ENCODE measurements around the gene SKP1. TPM values are rescaled to one million over a fixed set of nuclear protein-coding genes. Genes with fewer than 3 reads are reported as not detected.

Gene SKP1
- total and polyA plus RNA-seq, 2 donors = 332 to 387 TPM

- H3K4me3 ChIP-seq (ENCODE audit: low read length in 2 of 2) = no peak overlapping the region
- 95% methylated on average over 4 of the region's 4 CpGs for WGBS
- H3K27ac ChIP-seq (ENCODE audit: low read depth in 1 of 2, low read length in 1 of 2) = peak overlapping the region; percentile 46 to 70
- no peaks in the 10 kb centered on the region for H3K27me3 ChIP-seq (ENCODE audit: control insufficient read depth in 2 of 2, insufficient read depth in 1 of 2, low read length in 1 of 2)
- H3K9me3 ChIP-seq (ENCODE audit: control insufficient read depth in 2 of 2, insufficient read depth in 1 of 2, low read length in 1 of 2) = no peaks in the 10 kb centered on the region
- H3K36me3 ChIP-seq (ENCODE audit: control insufficient read depth in 2 of 2, insufficient read depth in 2 of 2, low read length in 1 of 2) = peaks cover 64 to 94% of the 10 kb centered on the region in 2 donors
- DNase-seq (ENCODE audit: low read depth in 6 of 9, low spot score in 9 of 9) = peak in 3 of 9 donors; percentile 37 to 65 (median 38)
- H3K4me1 ChIP-seq (ENCODE audit: control insufficient read depth in 2 of 2, insufficient read depth in 2 of 2, low read length in 2 of 2) = peaks cover 0 to 77% of the 10 kb centered on the region in 2 donors
Observed at GRCh38 chr5:134146651-134147518, 29.9 kb downstream of the SKP1 start.

- Histone ChIP-seq H3K4me3 (ENCODE audit: low read length in 2 of 2) (no peak overlapping the region), H3K27me3 (ENCODE audit: control insufficient read depth in 2 of 2, insufficient read depth in 1 of 2, low read length in 1 of 2) (no peaks in the 10 kb centered on the region), H3K9me3 (ENCODE audit: control insufficient read depth in 2 of 2, insufficient read depth in 1 of 2, low read length in 1 of 2) (no peaks in the 10 kb centered on the region), H3K27ac (ENCODE audit: low read depth in 1 of 2, low read length in 1 of 2) (peak overlapping the region; percentile 70 to 71), H3K4me1 (ENCODE audit: control insufficient read depth in 2 of 2, insufficient read depth in 2 of 2, low read length in 2 of 2) (peaks cover 0 to 80% of the 10 kb centered on the region in 2 donors), H3K36me3 (ENCODE audit: control insufficient read depth in 2 of 2, insufficient read depth in 2 of 2, low read length in 1 of 2) (peaks cover 67 to 94% of the 10 kb centered on the region in 2 donors)
- peak in 6 of 9 donors; percentile 69 to 89 (median 82) for DNase-seq (ENCODE audit: low read depth in 6 of 9, low spot score in 9 of 9)
- 94% methylated on average over 13 of the region's 13 CpGs for WGBS
Observed at GRCh38 chr5:134145779-134146581, 30.8 kb downstream of the SKP1 start.

DNA sequence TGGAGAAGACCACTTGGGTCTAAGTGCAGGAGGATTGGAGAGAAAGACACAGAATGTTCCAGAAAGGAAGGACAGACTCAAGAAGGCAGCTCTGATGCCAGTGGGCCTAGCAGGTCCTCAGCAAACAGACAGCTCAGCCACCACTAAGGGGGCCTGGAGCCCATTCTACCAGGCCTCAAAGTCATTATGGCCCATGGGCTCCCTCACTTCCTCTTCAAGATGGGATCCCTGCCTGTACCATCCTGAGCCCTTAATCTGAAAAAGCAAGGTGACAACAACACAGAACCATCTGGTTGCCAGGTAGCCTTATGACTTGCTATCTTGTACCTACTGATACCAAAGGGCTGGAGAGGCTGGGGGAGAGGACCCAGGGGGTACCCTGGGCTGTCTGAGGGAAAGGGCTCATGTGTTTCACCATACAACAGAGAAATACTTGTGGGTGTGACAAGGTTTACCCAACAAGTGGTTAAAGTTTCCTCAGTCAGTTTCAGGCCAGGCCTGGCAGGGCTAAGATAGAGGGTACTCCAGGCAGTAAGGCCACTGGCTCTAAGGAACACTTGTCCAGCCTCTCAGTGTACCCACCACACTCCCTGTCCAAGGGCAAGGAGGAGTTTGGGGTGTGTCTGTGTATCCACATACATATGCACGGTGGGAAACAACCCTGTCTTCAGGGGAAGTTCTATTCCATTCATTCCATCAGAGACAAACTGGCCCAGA, 31.6 kb downstream of the SKP1 start:
- Histone ChIP-seq H3K27me3 (ENCODE audit: control insufficient read depth in 2 of 2, insufficient read depth in 1 of 2, low read length in 1 of 2) (no peaks in the 10 kb centered on the region), H3K9me3 (ENCODE audit: control insufficient read depth in 2 of 2, insufficient read depth in 1 of 2, low read length in 1 of 2) (no peaks in the 10 kb centered on the region), H3K27ac (ENCODE audit: low read depth in 1 of 2, low read length in 1 of 2) (peak overlapping the region; percentile 70 to 71), H3K4me3 (ENCODE audit: low read length in 2 of 2) (no peak overlapping the region), H3K36me3 (ENCODE audit: control insufficient read depth in 2 of 2, insufficient read depth in 2 of 2, low read length in 1 of 2) (peaks cover 73 to 94% of the 10 kb centered on the region in 2 donors), H3K4me1 (ENCODE audit: control insufficient read depth in 2 of 2, insufficient read depth in 2 of 2, low read length in 2 of 2) (peaks cover 0 to 80% of the 10 kb centered on the region in 2 donors)
- whole genome bisulfite sequencing = 84% methylated on average over 1 of the region's 1 CpG
- peak in 3 of 9 donors; percentile 20 to 56 (median 34) for DNase-seq (ENCODE audit: low read depth in 6 of 9, low spot score in 9 of 9)

- DNase-seq (ENCODE audit: low read depth in 6 of 9, low spot score in 9 of 9) = peak in 3 of 9 donors; percentile 9 to 32 (median 13)
- H3K27me3 ChIP-seq (ENCODE audit: control insufficient read depth in 2 of 2, insufficient read depth in 1 of 2, low read length in 1 of 2) = no peaks in the 10 kb centered on the region
- H3K4me3 ChIP-seq (ENCODE audit: low read length in 2 of 2) = no peak overlapping the region
- peaks cover 83 to 95% of the 10 kb centered on the region in 2 donors for H3K36me3 ChIP-seq (ENCODE audit: control insufficient read depth in 2 of 2, insufficient read depth in 2 of 2, low read length in 1 of 2)
- peak overlapping the region; percentile 56 to 70 for H3K27ac ChIP-seq (ENCODE audit: low read depth in 1 of 2, low read length in 1 of 2)
- 96% methylated on average over 10 of the region's 10 CpGs for WGBS
- H3K4me1 ChIP-seq (ENCODE audit: control insufficient read depth in 2 of 2, insufficient read depth in 2 of 2, low read length in 2 of 2) = peaks cover 4 to 80% of the 10 kb centered on the region in 2 donors
- H3K9me3 ChIP-seq (ENCODE audit: control insufficient read depth in 2 of 2, insufficient read depth in 1 of 2, low read length in 1 of 2) = peaks cover 0 to 3% of the 10 kb centered on the region in 2 donors
Observed at GRCh38 chr5:134143944-134144941, 32.5 kb downstream of the SKP1 start.

DNA sequence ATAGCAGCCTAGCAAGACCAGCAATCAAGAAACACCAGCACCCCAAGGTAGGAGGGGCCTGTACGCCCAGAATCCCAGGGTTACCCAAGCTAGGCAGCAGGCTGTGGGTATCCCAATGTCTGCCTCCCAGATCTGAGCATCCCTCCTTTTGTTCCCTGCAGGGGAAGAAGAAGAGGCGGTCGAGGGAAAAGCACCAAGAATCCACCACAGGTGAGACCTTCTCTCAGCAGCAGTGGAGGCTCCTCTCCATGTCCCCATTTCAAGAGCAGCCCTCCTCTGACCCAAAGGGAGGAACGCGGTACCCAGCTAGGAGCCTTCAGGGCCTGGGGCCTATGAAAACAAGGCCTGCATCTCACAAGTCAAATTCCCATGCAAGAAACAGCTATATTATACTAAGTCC, 33.3 kb downstream of the SKP1 start:
- Histone ChIP-seq H3K27ac (ENCODE audit: low read depth in 1 of 2, low read length in 1 of 2) (peak overlapping the region; percentile 46 to 70), H3K4me3 (ENCODE audit: low read length in 2 of 2) (no peak overlapping the region), H3K4me1 (ENCODE audit: control insufficient read depth in 2 of 2, insufficient read depth in 2 of 2, low read length in 2 of 2) (peaks cover 5 to 88% of the 10 kb centered on the region in 2 donors), H3K27me3 (ENCODE audit: control insufficient read depth in 2 of 2, insufficient read depth in 1 of 2, low read length in 1 of 2) (no peaks in the 10 kb centered on the region), H3K9me3 (ENCODE audit: control insufficient read depth in 2 of 2, insufficient read depth in 1 of 2, low read length in 1 of 2) (peaks cover 0 to 4% of the 10 kb centered on the region in 2 donors), H3K36me3 (ENCODE audit: control insufficient read depth in 2 of 2, insufficient read depth in 2 of 2, low read length in 1 of 2) (peaks cover 91 to 98% of the 10 kb centered on the region in 2 donors)
- 98% methylated on average over 5 of the region's 5 CpGs for WGBS
- no peak for DNase-seq (ENCODE audit: low read depth in 6 of 9, low spot score in 9 of 9)

- WGBS = 98% methylated on average over 12 of the region's 12 CpGs
- Histone ChIP-seq H3K4me3 (ENCODE audit: low read length in 2 of 2) (no peak overlapping the region), H3K36me3 (ENCODE audit: control insufficient read depth in 2 of 2, insufficient read depth in 2 of 2, low read length in 1 of 2) (peaks cover 97 to 100% of the 10 kb centered on the region in 2 donors), H3K27ac (ENCODE audit: low read depth in 1 of 2, low read length in 1 of 2) (peak overlapping the region; percentile 53 to 70), H3K4me1 (ENCODE audit: control insufficient read depth in 2 of 2, insufficient read depth in 2 of 2, low read length in 2 of 2) (peaks cover 11 to 94% of the 10 kb centered on the region in 2 donors), H3K27me3 (ENCODE audit: control insufficient read depth in 2 of 2, insufficient read depth in 1 of 2, low read length in 1 of 2) (no peaks in the 10 kb centered on the region), H3K9me3 (ENCODE audit: control insufficient read depth in 2 of 2, insufficient read depth in 1 of 2, low read length in 1 of 2) (peaks cover 0 to 4% of the 10 kb centered on the region in 2 donors)
- DNase-seq (ENCODE audit: low read depth in 6 of 9, low spot score in 9 of 9) = peak in 3 of 9 donors; percentile 8 to 23 (median 8)
Observed at GRCh38 chr5:134142806-134143205, 33.9 kb downstream of the SKP1 start.

DNA sequence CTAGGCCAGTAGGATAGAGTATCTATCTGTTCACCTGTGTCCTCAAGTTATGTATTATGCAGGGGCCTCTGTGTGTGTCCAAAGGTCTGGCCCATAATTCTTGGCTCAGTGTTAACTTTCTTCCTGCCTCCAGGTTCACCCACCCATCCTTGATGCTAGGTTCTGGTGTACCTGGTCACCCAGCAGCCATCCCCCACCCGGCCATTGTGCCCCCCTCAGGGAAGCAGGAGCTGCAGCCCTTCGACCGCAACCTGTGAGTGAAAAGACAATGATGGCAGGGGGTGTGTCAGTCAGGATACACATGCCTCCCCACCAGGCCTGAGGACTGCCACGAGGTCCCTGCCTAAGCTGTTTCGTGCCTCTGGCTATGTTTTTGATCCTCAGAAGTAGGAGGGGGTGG, 34.7 kb downstream of the SKP1 start:
- Histone ChIP-seq H3K4me3 (ENCODE audit: low read length in 2 of 2) (no peak overlapping the region), H3K36me3 (ENCODE audit: control insufficient read depth in 2 of 2, insufficient read depth in 2 of 2, low read length in 1 of 2) (peaks cover 98 to 100% of the 10 kb centered on the region in 2 donors), H3K4me1 (ENCODE audit: control insufficient read depth in 2 of 2, insufficient read depth in 2 of 2, low read length in 2 of 2) (peaks cover 15 to 98% of the 10 kb centered on the region in 2 donors), H3K27me3 (ENCODE audit: control insufficient read depth in 2 of 2, insufficient read depth in 1 of 2, low read length in 1 of 2) (no peaks in the 10 kb centered on the region), H3K27ac (ENCODE audit: low read depth in 1 of 2, low read length in 1 of 2) (peak overlapping the region; percentile 21 to 91), H3K9me3 (ENCODE audit: control insufficient read depth in 2 of 2, insufficient read depth in 1 of 2, low read length in 1 of 2) (peaks cover 0 to 4% of the 10 kb centered on the region in 2 donors)
- WGBS = 92% methylated on average over 5 of the region's 5 CpGs
- DNase-seq (ENCODE audit: low read depth in 6 of 9, low spot score in 9 of 9) = peak in 1 of 9 donors; percentile 2

Data from thymus (tissue), 11 donors.